B cell (primary cell): ENCODE data around the gene PUS3. TPM values are rescaled to one million over a fixed set of nuclear protein-coding genes. Genes with fewer than 3 reads are reported as not detected.

Experiments used
- ATAC-seq: fragments of 200-7000 bp; cut with Tn5 transposase; one replicate; pipeline ENCODE4 v1.10.0; 2021; ENCODE audit warnings: low read depth, mild to moderate bottlenecking, moderate number of reproducible peaks, moderate library complexity
- CTCF ChIA-PET: fragments of 350-600 bp; sonication (Branson Sonifier 250); formaldehyde crosslinking; loops from one replicate; lab custom pipeline; 2021; ENCODE audit warnings: antibody characterized with exemption, inconsistent platforms; lab: Charles Lee
- POLR2A ChIA-PET: fragments of 350-600 bp; sonication (Branson Sonifier 250); formaldehyde crosslinking; loops from one replicate; lab custom pipeline; 2021; ENCODE audit warnings: antibody characterized with exemption; lab: Charles Lee
- DNase-seq: peaks from one replicate; pipeline ENCODE4 v3.0.0; 2013
- H2AFZ ChIP-seq: 2 replicates; pipeline ENCODE4 v1.6.1; 2012; ENCODE audit warnings: mild to moderate bottlenecking, low read depth, low read length; ENCODE audit not compliant: insufficient read depth, poor library complexity, severe bottlenecking
- H3K27ac ChIP-seq, 2 donors: 1 replicate in 1 of 2; 2 replicates in 1 of 2; pipeline ENCODE4 v1.5.1; 2012 to 2013; ENCODE audit warnings: low read length in 2 of 2, mild to moderate bottlenecking in 2 of 2, moderate library complexity in 1 of 2
- H3K27me3 ChIP-seq, 4 experiments: fragments of 200-600 bp in 1 of 4; sonication (generic) in 1 of 4; replicated peaks in 1 of 4; 1 replicate in 2 of 4; 2 replicates in 2 of 4; pipeline versions ENCODE4 v1.6.1 to v1.7.0; 2013 to 2016; ENCODE audit warnings: low read length in 3 of 4, mild to moderate bottlenecking in 2 of 4, mixed read lengths in 1 of 4, moderate library complexity in 1 of 4; ENCODE audit not compliant: insufficient read depth in 4 of 4, control insufficient read depth in 3 of 4; ENCODE audit errors: control extremely low read depth in 1 of 4
- H3K36me3 ChIP-seq, 2 experiments: replicated peaks in 1 of 2; 1 replicate in 1 of 2; 2 replicates in 1 of 2; pipeline versions ENCODE4 v1.6.1 to v1.7.1; 2013; ENCODE audit warnings: low read length in 1 of 2; ENCODE audit not compliant: insufficient read depth in 2 of 2, control insufficient read depth in 1 of 2; ENCODE audit errors: control extremely low read depth in 1 of 2, extremely low read depth in 1 of 2
- H3K4me1 ChIP-seq, 2 donors: fragments of 200-600 bp in 1 of 2; sonication (generic) in 1 of 2; 1 replicate in 1 of 2; 2 replicates in 1 of 2; pipeline versions ENCODE4 v1.5.1 to v1.6.1; 2013 to 2017; ENCODE audit warnings: low read length in 2 of 2; ENCODE audit not compliant: control insufficient read depth in 2 of 2, insufficient read depth in 2 of 2
- H3K4me2 ChIP-seq: replicated peaks from 2 replicates; pipeline ENCODE3; 2012; ENCODE audit warnings: mild to moderate bottlenecking, low read depth, low read length; ENCODE audit not compliant: poor library complexity, severe bottlenecking
- H3K4me3 ChIP-seq, 5 experiments: fragments of 200-600 bp in 1 of 5; sonication (generic) in 1 of 5; 1 replicate in 3 of 5; 2 replicates in 2 of 5; pipeline versions ENCODE4 v1.5.1 to v1.7.0; 2011 to 2016; ENCODE audit warnings: low read length in 4 of 5, mild to moderate bottlenecking in 4 of 5, low read depth in 2 of 5, control low read depth in 1 of 5, moderate library complexity in 1 of 5; ENCODE audit not compliant: insufficient read depth in 1 of 5; ENCODE audit errors: control extremely low read depth in 1 of 5, extremely low read depth in 1 of 5
- H3K79me2 ChIP-seq: fragments of 200-600 bp; sonication (generic); one replicate; pipeline ENCODE4 v1.6.0; 2016; ENCODE audit warnings: low read length; ENCODE audit not compliant: control insufficient read depth, insufficient read depth
- H3K9ac ChIP-seq: fragments of 200-600 bp; sonication (generic); 2 replicates; pipeline ENCODE4 v1.6.1; 2017; ENCODE audit warnings: mild to moderate bottlenecking, low read length, moderate library complexity
- H3K9me3 ChIP-seq, 3 donors: one replicate each; pipeline versions ENCODE4 v1.6.1 to v1.7.1; 2013; ENCODE audit warnings: low read length in 2 of 3; ENCODE audit not compliant: control insufficient read depth in 2 of 3, insufficient read depth in 1 of 3; ENCODE audit errors: control extremely low read depth in 1 of 3
- H4K20me1 ChIP-seq: 2 replicates; pipeline ENCODE4 v1.6.0; 2012; ENCODE audit warnings: mild to moderate bottlenecking, low read length; ENCODE audit not compliant: insufficient read depth, control insufficient read depth, poor library complexity, severe bottlenecking
- H3K27ac Mint-ChIP-seq: one replicate; pipeline ENCODE4 v1.8.0; 2021; ENCODE audit warnings: mixed read lengths
- H3K27me3 Mint-ChIP-seq: one replicate; pipeline ENCODE4 v1.8.0; 2021; ENCODE audit warnings: mixed read lengths
- H3K4me1 Mint-ChIP-seq: one replicate; pipeline ENCODE4 v1.8.0; 2021; ENCODE audit warnings: mixed read lengths
- H3K4me3 Mint-ChIP-seq: one replicate; pipeline ENCODE4 v1.8.0; 2021; ENCODE audit warnings: mixed read lengths
- H3K9me3 Mint-ChIP-seq: one replicate; pipeline ENCODE4 v1.8.0; 2022; ENCODE audit warnings: mixed read lengths; ENCODE audit not compliant: insufficient read depth
- CTCF ChIP-seq: fragments of 200-600 bp; IDR thresholded peaks from one replicate; pipeline ENCODE4 v1.8.0; 2022; ENCODE audit warnings: antibody characterized with exemption, mild to moderate bottlenecking
- EZH2 ChIP-seq: IDR thresholded peaks from 2 replicates; pipeline ENCODE4 v1.6.1; 2012; ENCODE audit warnings: borderline replicate concordance, low read depth, mild to moderate bottlenecking, moderate library complexity, low read length; ENCODE audit not compliant: insufficient read depth, poor library complexity, severe bottlenecking
- WGBS: methylation state at CpG from one replicate; pipeline ENCODE4 v1.1.5; 2013; ENCODE audit warnings: missing lambda C conversion rate; ENCODE audit not compliant: insufficient coverage; 5-methylcytosine and 5-hydroxymethylcytosine counted together
- intact Hi-C: fragments of 100-400 bp; cut with micrococcal nuclease; formaldehyde crosslinking; loops from one replicate; pipeline ENCODE4 v1.10.0; 2022
- polyA plus RNA-seq: library from polyadenylated mRNA; depleted of rRNA; stranded (reverse); fragments of >200 nt; gene quantifications from 2 replicates; pipeline ENCODE4 v1.2.3, GENCODE V29; 2012
- total RNA-seq, 2 donors: library from RNA; stranded (reverse); fragments of 120-200 nt in 1 of 2; gene quantifications; 1 replicate in 1 of 2; 2 replicates in 1 of 2; pipeline versions ENCODE4 v1.2.3 to v1.2.4, GENCODE V29; 2013 to 2022

Gene PUS3
- total and polyA plus RNA-seq, 2 donors (not counting 1 experiment from before 2014, with no cell fraction given): 2.7 to 8.1 TPM

GRCh38 chr11:125933030-125933813 lies 30.2 kb upstream of the PUS3 start:
- Histone ChIP-seq H3K9me3 (no peaks in the 10 kb centered on the region), H4K20me1 (no peaks in the 10 kb centered on the region), H2AFZ (no peak overlapping the region), H3K9ac (no peak overlapping the region), H3K4me1 (no peaks in the 10 kb centered on the region), H3K36me3 (no peaks in the 10 kb centered on the region), H3K27ac (no peak overlapping the region), H3K4me2 (no peak overlapping the region), H3K4me3 (no peak overlapping the region), H3K27me3 (peaks cover 0 to 3% (median 0%) of the 10 kb centered on the region in 4 experiments), H3K79me2 (no peaks in the 10 kb centered on the region)
- WGBS: 66% methylated on average over 11 of the region's 12 CpGs
- Mint-ChIP-seq H3K27me3 (peaks cover 17% of the 10 kb centered on the region), H3K4me1 (no peaks in the 10 kb centered on the region), H3K9me3 (no peaks in the 10 kb centered on the region), H3K27ac (no peak overlapping the region), H3K4me3 (no peak overlapping the region)
- TF ChIP-seq EZH2: no peak
- DNase-seq (no peak), ATAC-seq (no peak)
- ChIA-PET CTCF (no interaction called here), POLR2A (no interaction called here)
- intact Hi-C loops: no loop called here

GRCh38 chr11:125932301-125932700 lies 29.3 kb upstream of the PUS3 start:
- ChIA-PET POLR2A (no interaction called here), CTCF (no interaction called here)
- Mint-ChIP-seq H3K4me1 (no peaks in the 10 kb centered on the region), H3K9me3 (no peaks in the 10 kb centered on the region), H3K4me3 (no peak overlapping the region), H3K27ac (no peak overlapping the region), H3K27me3 (peaks cover 19% of the 10 kb centered on the region)
- Histone ChIP-seq H2AFZ (no peak overlapping the region), H3K27ac (no peak overlapping the region), H3K27me3 (peaks cover 0 to 3% (median 0%) of the 10 kb centered on the region in 4 experiments), H3K4me1 (no peaks in the 10 kb centered on the region), H3K4me3 (no peak overlapping the region), H3K4me2 (no peak overlapping the region), H3K9ac (no peak overlapping the region), H4K20me1 (no peaks in the 10 kb centered on the region), H3K9me3 (no peaks in the 10 kb centered on the region), H3K36me3 (no peaks in the 10 kb centered on the region), H3K79me2 (no peaks in the 10 kb centered on the region)
- no peak for DNase-seq
- TF ChIP-seq CTCF: no peak
- no peak for TF ChIP-seq EZH2
- WGBS: 93% methylated on average over 7 of the region's 9 CpGs
- ATAC-seq: no peak
- intact Hi-C loops: no loop called here
